ENCODE results near the gene ATF1. TPM values are rescaled to one million over a fixed set of nuclear protein-coding genes. Genes with fewer than 3 reads are reported as not detected.
"Not testable (repeated sequence)": the region's sequence is repeated elsewhere in the genome, so short reads cannot be mapped to it uniquely, and the experiment has no call there.

The ATF1 gene
- polyA plus RNA-seq, 1 donor = 37.8 TPM

- DNase-seq (ENCODE audit: low read depth) = not testable (repeated sequence)
These were observed 91.8 kb downstream of the ATF1 start for GRCh38 chr12:50855679-50856078.

- no peak for DNase-seq (ENCODE audit: low read depth)
These were observed 95.9 kb downstream of the ATF1 start for GRCh38 chr12:50859621-50860310.

- peak; percentile 11 for DNase-seq (ENCODE audit: low read depth)
These were observed 98.4 kb downstream of the ATF1 start for GRCh38 chr12:50862316-50862715.

- no peak for DNase-seq (ENCODE audit: low read depth)
These were observed 101.4 kb downstream of the ATF1 start for GRCh38 chr12:50865266-50865665.

- DNase-seq (ENCODE audit: low read depth) = not testable (repeated sequence)
These were observed 105.0 kb downstream of the ATF1 start for GRCh38 chr12:50868881-50869280.

Other genes starting within 250 kb of the ATF1 start
- gene TMPRSS12, start 78.8 kb downstream of the ATF1 start, polyA plus RNA-seq (ENCODE audit: insufficient read length) = 0.04 TPM
- gene HIGD1C, start 188.4 kb downstream of the ATF1 start, polyA plus RNA-seq (ENCODE audit: insufficient read length) = 0.48 TPM